Endothelial cell of umbilical vein (primary cell): ENCODE measurements around the gene GALNT10. TPM values are rescaled to one million over a fixed set of nuclear protein-coding genes. Genes with fewer than 3 reads are reported as not detected.

ENCODE experiments used
- BruUV-seq: library from RNA; stranded (reverse); fragments of 400-500 nt; replicated peaks from 2 replicates; lab custom pipeline; 2021; lab: Mats Ljungman, UMichigan
- CTCF ChIA-PET: fragments of 300-600, 350-600 bp; sonication (Branson Sonifier 250); formaldehyde crosslinking; loops from one replicate; lab custom pipeline; 2021; ENCODE audit warnings: antibody characterized with exemption, inconsistent platforms; lab: Charles Lee
- POLR2A ChIA-PET: fragments of 300-600, 350-600 bp; sonication (Branson Sonifier 250); formaldehyde crosslinking; loops from one replicate; lab custom pipeline; 2021; ENCODE audit warnings: antibody characterized with exemption, inconsistent platforms; lab: Charles Lee
- DNase-seq: peaks from one replicate; pipeline ENCODE4 v3.0.0-alpha.2; 2011; ENCODE audit warnings: low read depth, low spot score
- FAIRE-seq: peaks from 2 replicates; lab custom pipeline; 2011; peaks lifted over from hg19 to GRCh38; lab: Jason Lieb, UNC
- H2AFZ ChIP-seq: 2 replicates; pipeline ENCODE4 v1.6.0; 2012; ENCODE audit warnings: low read depth, low read length, control low read depth, inconsistent platforms
- H3K27ac ChIP-seq: 2 replicates; pipeline ENCODE4 v1.5.1; 2011; ENCODE audit warnings: low read depth, mild to moderate bottlenecking, control low read depth, low read length, moderate library complexity; ENCODE audit not compliant: insufficient read depth
- H3K27me3 ChIP-seq, 2 experiments: 2 replicates each; pipeline versions ENCODE4 v1.6.0 to v1.6.1; 2011; ENCODE audit warnings: low read length in 2 of 2, mixed read lengths in 1 of 2; ENCODE audit not compliant: control insufficient read depth in 2 of 2, insufficient read depth in 2 of 2
- H3K36me3 ChIP-seq, 2 experiments: 2 replicates in 1 of 2; 3 replicates in 1 of 2; pipeline ENCODE4 v1.5.1; 2011; ENCODE audit warnings: low read length in 2 of 2, mild to moderate bottlenecking in 1 of 2, moderate library complexity in 1 of 2; ENCODE audit not compliant: control insufficient read depth in 2 of 2, insufficient read depth in 2 of 2; ENCODE audit errors: extremely low read depth in 1 of 2
- H3K4me1 ChIP-seq: 3 replicates; pipeline ENCODE4 v1.5.1; 2011; ENCODE audit warnings: mild to moderate bottlenecking, low read length; ENCODE audit not compliant: control insufficient read depth, insufficient read depth; ENCODE audit errors: extremely low read depth
- H3K4me2 ChIP-seq: 2 replicates; pipeline ENCODE4 v1.6.1; 2011; ENCODE audit warnings: low read length, control low read depth, mixed read lengths; ENCODE audit not compliant: insufficient read depth
- H3K4me3 ChIP-seq, 3 experiments: fragments of 200-600 bp in 1 of 3; sonication (generic), shearing (Covaris generic) in 1 of 3; replicated peaks in 1 of 3; 2 replicates each; pipeline ENCODE4 v1.5.1; 2011 to 2016; ENCODE audit warnings: control low read depth in 3 of 3, low read length in 3 of 3, mild to moderate bottlenecking in 2 of 3, inconsistent platforms in 1 of 3, low read depth in 1 of 3, moderate library complexity in 1 of 3; ENCODE audit not compliant: insufficient read depth in 1 of 3
- H3K79me2 ChIP-seq: 2 replicates; pipeline ENCODE4 v1.6.0; 2012; ENCODE audit warnings: low read length, inconsistent platforms; ENCODE audit not compliant: control insufficient read depth, insufficient read depth
- H3K9ac ChIP-seq: replicated peaks from 2 replicates; pipeline ENCODE3; 2011; ENCODE audit warnings: low read length, control low read depth; ENCODE audit not compliant: insufficient read depth; ENCODE audit errors: extremely low read depth
- H3K9me1 ChIP-seq: replicated peaks from 3 replicates; pipeline ENCODE4 v1.6.0; 2011; ENCODE audit warnings: mild to moderate bottlenecking, low read length; ENCODE audit not compliant: control insufficient read depth, insufficient read depth; ENCODE audit errors: extremely low read depth
- H3K9me3 ChIP-seq: replicated peaks from 2 replicates; pipeline ENCODE4 v1.5.1; 2012; ENCODE audit warnings: low read length, inconsistent platforms; ENCODE audit not compliant: control insufficient read depth, insufficient read depth
- H4K20me1 ChIP-seq: replicated peaks from 2 replicates; pipeline ENCODE3; 2011; ENCODE audit warnings: mild to moderate bottlenecking, low read length; ENCODE audit not compliant: control insufficient read depth, insufficient read depth; ENCODE audit errors: extremely low read depth
- CTCF ChIP-seq, 2 donors: IDR thresholded peaks; 1 replicate in 1 of 2; 2 replicates in 1 of 2; pipeline ENCODE4 v1.5.1; 2011; ENCODE audit warnings: low read length in 2 of 2, mild to moderate bottlenecking in 2 of 2, moderate library complexity in 2 of 2, control low read depth in 1 of 2, inconsistent platforms in 1 of 2, low read depth in 1 of 2; ENCODE audit not compliant: insufficient read depth in 1 of 2; ENCODE audit errors: extremely low read depth in 1 of 2
- EZH2 ChIP-seq: IDR thresholded peaks from 2 replicates; pipeline ENCODE4 v1.6.1; 2012; ENCODE audit warnings: borderline replicate concordance, low read depth, mild to moderate bottlenecking, moderate library complexity, low read length, inconsistent platforms; ENCODE audit not compliant: severe bottlenecking
- FOS ChIP-seq: IDR thresholded peaks from 2 replicates; pipeline ENCODE4 v1.6.1; 2011; ENCODE audit warnings: mild to moderate bottlenecking, low read length, moderate library complexity, borderline replicate concordance; ENCODE audit not compliant: insufficient read depth
- GATA2 ChIP-seq: IDR thresholded peaks from 2 replicates; pipeline ENCODE4 v1.7.0; 2011; ENCODE audit warnings: low read depth, mild to moderate bottlenecking, moderate library complexity, mixed read lengths, low read length; ENCODE audit not compliant: insufficient read length, insufficient read depth
- JUN ChIP-seq: IDR thresholded peaks from 2 replicates; pipeline ENCODE4 v1.6.1; 2011; ENCODE audit warnings: borderline replicate concordance, low read depth; ENCODE audit not compliant: insufficient read length, insufficient read depth
- MAX ChIP-seq: IDR thresholded peaks from 2 replicates; pipeline ENCODE4 v1.6.1; 2011; ENCODE audit not compliant: insufficient read depth, insufficient read length
- MYC ChIP-seq: IDR thresholded peaks from one replicate; pipeline ENCODE4 v1.6.1; 2011; ENCODE audit warnings: mild to moderate bottlenecking, low read depth, low read length
- POLR2A ChIP-seq: IDR thresholded peaks from 2 replicates; pipeline ENCODE4 v1.6.1; 2012; ENCODE audit warnings: low read depth, mild to moderate bottlenecking, control low read depth, low read length
- POLR2AphosphoS5 ChIP-seq: IDR thresholded peaks from 2 replicates; pipeline ENCODE4 v1.6.1; 2012; ENCODE audit warnings: low read depth, mild to moderate bottlenecking, control low read depth, low read length, moderate library complexity; ENCODE audit not compliant: insufficient read depth
- dilution Hi-C: fragments of 300-500 bp; cut with MboI; formaldehyde crosslinking; loops from one replicate; pipeline ENCODE4 v1.15.0; 2019; ENCODE audit warnings: low sequenced_read_pairs; ENCODE audit not compliant: extremely low pct_ligation_motif_present
- intact Hi-C: fragments of 100-400 bp; cut with micrococcal nuclease; formaldehyde crosslinking; loops from one replicate; pipeline ENCODE4 v1.10.0; 2022
- polyA plus RNA-seq, 4 experiments: library from polyadenylated mRNA; depleted of rRNA in 3 of 4; stranded (reverse) in 3 of 4; unstranded in 1 of 4; fragments of >200 nt; gene quantifications; 2 replicates each; pipeline versions ENCODE4 v1.2.1 to v1.2.3, GENCODE V29; 2011 to 2012; ENCODE audit warnings: missing spikeins in 1 of 4
- total RNA-seq: library from RNA; stranded (reverse); gene quantifications from 2 replicates; pipeline ENCODE4 v1.2.3, GENCODE V29; 2021

Gene GALNT10
- total and polyA plus RNA-seq, 2 donors (not counting 3 experiments of a cell fraction or from before 2014, with no cell fraction given), result 70.2 to 77.6 TPM

- peaks cover 17 to 19% of the 10 kb centered on the region in 2 experiments for H3K36me3 ChIP-seq
- H3K4me2 ChIP-seq, result no peak overlapping the region
- H2AFZ ChIP-seq, result no peak overlapping the region
- no peaks in the 10 kb centered on the region for H3K9me1 ChIP-seq
- H3K9ac ChIP-seq, result no peak overlapping the region
- ChIA-PET CTCF (interaction anchor here (1.4 kb wide), 1 partner anchor 8 kb away, joined by 4 read pairs; no protein-coding TSS in a partner anchor), POLR2A (no interaction called here)
- H3K4me3 ChIP-seq, result no peak overlapping the region
- H3K79me2 ChIP-seq, result no peaks in the 10 kb centered on the region
- H3K9me3 ChIP-seq, result no peaks in the 10 kb centered on the region
- no peaks in the 10 kb centered on the region for H3K27me3 ChIP-seq
- BruUV-seq, result no TSS peak
- no peak overlapping the region for H3K27ac ChIP-seq
- intact Hi-C loops (no loop called here), dilution Hi-C loops (no loop called here)
- no peak for FAIRE-seq
- no peaks in the 10 kb centered on the region for H4K20me1 ChIP-seq
- no peak for DNase-seq
- TF ChIP-seq POLR2A (no peak), EZH2 (no peak), CTCF (IDR thresholded peaks at IDR 0.05; ENCODE audit: extremely low read depth in 1 of 2, insufficient read depth in 1 of 2, low read depth in 1 of 2, low read length in 2 of 2) (no peak), FOS (no peak), MAX (no peak), POLR2AphosphoS5 (no peak), GATA2 (no peak), MYC (no peak), JUN (no peak)
- peaks cover 5% of the 10 kb centered on the region for H3K4me1 ChIP-seq
Observed at GRCh38 chr5:154300207-154300883, 109.8 kb downstream of the GALNT10 start.
